NCI-H748 (cell line): Measurements from ENCODE around the gene AAGAB.

Source experiments
- DNase-seq: peaks from one replicate; lab custom pipeline; 2025; ENCODE audit not compliant: unreplicated experiment; lab: John Stamatoyannopoulos, UW

The AAGAB gene

DNA sequence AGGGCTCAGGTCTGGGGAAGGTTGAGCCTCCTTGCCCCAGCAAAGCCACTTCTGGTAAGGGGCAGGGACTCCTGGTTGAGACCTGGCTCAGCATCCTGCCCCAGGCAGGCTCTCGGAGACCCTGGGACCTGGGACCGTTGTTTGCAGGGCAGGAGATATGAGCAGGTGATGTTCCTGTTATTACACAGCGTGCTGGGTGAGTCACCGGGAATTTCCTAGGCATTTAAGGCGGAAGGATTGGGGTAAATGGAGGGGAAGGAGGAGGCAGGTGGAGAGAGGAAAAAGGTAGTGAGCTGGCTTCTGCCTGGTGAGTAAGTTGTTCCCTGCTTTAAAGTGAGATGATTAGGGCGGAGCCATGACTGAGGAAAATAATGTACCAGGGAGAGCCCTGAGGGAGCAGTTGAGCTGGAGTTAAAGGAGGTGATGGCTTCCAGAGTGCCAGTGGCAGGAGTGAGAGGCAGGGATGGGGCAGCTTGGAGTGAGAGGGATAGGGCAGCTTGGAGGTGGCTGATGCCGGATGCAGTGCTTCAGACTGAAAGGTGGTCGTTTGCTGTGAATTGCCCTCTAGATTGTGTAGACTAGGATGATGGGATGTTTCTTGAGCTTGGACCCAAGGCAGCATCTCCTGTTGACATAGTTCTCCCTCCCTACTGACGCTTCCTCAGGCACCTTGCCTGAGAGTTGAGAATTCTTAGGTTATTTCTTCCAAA is 79.4 kb downstream of the AAGAB start:
- DNase-seq: no peak

DNA sequence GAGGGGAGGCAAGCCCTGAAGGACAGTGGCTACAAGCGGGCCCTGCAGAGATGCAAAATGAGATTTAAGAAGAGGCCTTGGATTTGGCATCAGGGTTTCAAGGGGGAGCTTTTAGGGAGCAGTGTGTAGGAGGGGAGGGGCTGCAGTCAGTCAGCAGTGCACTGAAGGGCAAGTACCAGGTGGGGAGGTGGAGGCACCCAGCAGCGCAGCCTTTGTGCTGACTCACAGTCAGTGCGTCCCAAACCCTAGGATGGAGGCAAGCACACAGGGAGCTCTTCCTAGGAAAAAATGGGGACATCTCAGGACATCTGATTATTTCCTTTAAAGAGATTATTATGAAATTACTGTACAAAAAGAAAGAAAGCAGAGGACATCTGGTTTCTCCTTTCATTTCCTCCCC is 80.0 kb downstream of the AAGAB start:
- no peak for DNase-seq

DNA sequence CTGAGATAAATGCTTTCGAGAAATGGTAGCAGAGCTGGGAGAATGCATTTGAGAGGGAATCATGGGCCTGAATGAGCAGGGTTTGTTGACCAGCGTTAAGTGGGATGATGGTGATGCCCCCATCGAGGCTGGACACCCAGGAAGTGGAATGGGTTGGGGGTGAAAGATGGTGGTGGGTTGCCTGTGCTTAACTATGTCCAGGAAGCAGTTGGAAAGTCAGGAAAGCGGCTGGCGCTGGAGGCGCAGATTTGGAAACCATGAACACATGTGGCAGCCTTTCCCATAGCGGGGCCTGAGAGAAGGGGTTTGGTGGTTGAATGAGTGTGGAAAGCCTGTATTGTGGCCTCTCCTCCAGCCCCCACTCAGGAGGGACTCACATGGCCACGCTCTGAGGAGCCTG is 80.7 kb downstream of the AAGAB start:
- no peak for DNase-seq

DNA sequence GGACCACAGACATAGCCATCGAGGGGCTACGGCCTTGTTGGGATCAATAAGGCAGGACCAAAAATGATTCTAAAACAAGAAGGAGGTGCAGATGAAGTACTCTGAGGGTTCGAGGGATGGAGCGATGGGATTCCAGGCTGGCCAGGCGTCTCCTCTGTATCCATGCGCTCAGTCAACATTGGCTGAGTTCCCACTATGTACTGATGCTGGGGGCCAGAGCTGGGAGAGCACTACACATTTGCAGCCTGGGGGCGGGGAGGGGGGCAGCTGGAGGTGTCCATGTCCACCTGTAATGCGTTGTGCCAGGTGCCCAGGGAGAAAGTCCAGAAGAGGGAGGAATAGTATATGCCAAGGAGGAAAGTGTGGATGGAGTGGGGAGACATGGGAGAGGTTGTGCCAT is 81.5 kb downstream of the AAGAB start:
- no peak for DNase-seq

DNA sequence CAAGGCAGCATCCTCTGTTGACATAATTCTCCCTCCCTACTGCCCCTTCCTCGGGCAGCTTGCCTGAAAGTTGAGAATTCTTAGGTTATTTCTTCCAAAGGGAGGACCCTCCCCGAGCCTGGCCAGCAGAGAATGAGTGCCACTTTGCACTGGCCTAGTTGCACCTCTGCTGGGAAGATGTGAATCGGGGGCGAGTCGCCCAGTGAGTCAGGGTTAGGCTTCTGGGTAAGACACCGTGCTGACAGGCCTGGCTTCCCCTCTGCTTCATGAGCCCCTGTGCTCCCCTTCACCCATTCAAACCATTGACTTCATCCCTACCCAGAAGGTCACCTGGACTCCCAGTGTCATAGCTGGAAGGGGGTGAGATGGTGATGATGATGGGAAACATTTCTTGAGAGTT is 82.3 kb downstream of the AAGAB start:
- no peak for DNase-seq

DNA sequence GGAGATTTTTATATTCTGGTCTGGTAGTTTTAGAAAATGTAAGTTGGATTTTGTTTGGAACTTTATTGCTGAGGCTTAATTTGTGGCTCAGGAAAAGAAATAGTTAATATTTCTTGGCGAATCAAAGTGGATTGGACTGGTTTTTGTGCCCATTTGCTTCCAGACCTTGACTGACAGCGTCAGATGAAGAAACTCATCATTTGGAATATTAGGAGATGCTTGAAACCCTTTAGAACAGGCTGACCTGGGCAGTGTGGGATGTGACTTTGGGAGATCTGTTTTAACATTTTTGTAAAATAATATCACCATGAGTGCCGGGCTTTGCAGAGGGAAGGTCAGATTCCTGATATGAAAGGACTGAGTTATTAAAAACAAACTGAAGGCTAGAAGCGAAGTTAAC is 83.0 kb downstream of the AAGAB start:
- DNase-seq: no peak

DNA sequence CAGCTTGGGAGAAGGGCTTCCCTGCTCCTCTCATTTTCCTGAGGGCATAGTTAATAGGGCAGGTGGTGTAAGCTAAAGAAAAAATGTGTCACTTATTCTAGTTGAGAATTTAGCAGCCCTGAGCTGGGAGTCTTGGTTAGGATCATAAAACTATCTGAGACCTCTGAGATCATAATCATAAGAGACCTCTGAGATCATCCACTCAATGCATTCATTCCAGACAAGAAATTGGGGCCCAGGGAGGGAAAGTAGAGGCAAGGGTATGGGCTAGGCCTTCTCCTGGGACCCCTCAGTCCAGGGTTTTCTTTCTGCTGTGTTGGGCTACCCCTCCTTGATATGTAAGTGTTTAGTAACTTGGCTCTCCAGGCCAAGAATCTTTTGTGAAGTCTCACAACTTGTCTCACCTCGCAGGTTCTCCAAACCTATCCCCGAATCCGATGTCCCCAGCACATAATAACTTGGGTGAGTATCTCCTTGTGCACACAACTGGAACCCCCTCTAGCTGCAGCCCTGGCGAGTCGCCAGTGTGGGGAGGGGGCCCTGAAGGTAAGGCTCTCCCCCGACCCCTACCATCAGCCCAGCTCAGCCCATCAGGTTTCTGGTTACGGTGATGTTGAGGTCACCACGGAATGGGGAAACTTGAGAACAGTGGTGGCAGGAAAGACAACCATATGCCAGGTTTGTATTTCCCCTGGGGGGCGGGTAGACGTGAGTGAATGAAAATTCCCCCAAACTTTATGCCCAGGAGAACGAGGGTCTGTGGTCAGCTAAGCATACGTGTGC is 84.1 kb downstream of the AAGAB start:
- no peak for DNase-seq

DNA sequence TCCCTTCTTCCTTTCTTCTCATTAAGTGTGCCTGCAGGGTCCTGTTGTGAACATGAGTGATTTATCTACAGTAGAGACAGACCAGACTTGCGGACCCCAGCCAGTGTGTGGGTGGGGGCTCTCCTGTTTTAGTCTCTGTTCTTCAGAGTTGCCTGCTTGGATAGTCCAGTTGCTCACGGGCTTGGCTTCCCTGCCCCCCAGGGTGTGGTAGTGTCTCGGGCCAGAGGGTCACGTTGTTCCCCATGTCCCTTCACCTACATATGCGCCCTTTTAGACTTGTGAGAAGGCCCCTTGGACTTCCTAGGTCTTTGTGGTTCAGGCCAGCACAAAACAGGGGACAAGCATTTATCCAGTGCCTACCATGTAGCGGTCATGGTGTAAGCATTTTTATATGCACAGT is 85.8 kb downstream of the AAGAB start:
- no peak for DNase-seq

DNA sequence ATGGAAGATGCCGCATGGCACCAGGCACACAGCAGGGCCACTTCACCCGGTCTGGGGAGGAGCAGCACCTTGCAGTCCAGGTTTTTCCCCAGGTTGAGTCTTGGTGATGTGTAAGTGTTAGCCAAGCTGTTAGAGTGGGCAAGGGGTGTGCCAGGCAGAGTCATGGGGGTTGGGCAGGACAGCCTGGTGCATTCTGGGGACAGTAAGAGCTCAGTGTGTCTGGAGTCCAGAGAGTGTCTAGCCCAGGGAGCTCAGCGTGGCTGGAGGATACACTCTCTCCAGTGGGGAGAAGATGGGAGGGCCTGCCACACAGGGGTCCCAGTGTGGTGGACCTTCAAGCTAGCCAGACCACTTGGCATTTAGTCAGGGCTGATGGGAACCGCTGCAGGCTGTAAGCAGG is 87.4 kb downstream of the AAGAB start:
- no peak for DNase-seq

DNA sequence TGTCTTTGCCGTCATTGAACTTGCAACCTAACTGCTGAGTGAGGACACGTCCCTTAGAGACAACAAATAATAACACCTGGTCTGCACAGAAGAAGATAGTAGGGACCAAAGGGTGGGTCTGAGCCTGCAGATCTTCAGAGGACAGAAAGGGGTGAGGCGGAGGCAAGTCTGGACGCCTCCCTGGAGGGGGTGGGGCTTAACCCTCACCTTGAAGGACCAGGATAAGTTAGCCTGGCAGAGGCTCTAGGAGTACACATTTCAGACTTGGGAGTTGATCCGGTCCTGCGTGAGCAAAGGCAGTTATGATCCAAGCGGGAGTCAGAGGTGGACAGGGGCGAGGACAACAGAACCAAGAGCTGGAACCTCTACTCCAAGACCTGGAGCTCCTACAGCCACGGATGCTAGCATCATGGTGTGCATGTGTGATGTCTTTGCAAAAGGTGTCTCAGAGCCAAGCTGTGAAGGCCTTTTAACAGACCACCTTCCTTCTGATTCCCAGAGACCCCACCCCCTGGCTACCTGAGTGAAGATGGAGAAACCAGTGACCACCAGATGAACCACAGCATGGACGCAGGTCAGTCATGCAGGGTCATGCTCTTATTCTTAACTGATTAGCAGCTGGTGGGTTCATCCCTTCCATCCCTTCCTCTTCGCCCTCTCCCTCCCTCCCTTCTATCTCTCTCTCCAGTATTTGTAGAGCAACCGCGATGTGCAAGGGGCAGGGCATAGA is 88.0 kb downstream of the AAGAB start:
- no peak for DNase-seq

DNA sequence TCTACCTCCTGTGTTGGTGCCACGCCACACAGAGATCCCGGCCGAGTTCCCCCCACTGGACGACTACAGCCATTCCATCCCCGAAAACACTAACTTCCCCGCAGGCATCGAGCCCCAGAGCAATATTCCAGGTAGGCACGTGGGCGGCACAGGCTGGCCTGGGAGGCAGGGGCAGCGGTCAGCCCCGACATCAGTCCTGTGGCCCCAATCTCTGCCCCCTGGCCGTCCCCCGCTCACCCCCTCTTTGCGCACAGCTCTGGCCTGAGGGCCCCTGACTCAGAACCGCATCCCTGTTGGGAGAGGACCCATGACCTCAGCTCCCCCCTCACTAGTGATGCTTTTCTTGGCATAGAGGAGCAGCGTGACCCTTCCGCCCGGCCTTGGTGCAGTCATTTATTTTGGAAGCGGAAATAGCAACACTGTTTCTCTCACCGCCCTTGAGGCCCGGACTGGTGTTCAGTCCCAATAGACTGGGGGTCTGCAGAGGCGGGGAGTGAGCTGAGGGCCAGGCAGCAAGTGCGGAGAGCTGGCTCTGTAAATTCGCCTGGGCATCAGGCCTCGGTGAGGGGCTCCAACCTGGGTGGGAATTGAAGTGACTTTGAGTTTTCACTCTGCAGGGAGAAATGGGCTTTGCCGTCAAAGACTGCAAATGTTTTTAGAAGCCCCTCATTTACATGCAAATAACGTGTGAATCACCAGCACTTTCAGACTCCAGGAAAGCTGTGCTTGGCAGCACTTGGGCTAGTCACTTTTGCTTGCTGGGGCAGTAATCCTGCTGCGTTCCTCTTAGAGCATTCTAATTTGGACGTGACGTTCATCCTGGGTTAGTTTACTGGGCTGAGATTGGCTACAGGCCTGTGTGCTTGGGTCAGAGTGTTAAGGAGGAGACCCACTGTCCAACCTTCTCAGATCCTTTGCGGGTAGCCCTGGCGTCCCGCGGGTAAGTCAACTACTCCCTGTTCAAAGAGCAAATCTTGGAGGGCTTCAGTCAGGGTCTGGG is 88.9 kb downstream of the AAGAB start:
- no peak for DNase-seq

DNA sequence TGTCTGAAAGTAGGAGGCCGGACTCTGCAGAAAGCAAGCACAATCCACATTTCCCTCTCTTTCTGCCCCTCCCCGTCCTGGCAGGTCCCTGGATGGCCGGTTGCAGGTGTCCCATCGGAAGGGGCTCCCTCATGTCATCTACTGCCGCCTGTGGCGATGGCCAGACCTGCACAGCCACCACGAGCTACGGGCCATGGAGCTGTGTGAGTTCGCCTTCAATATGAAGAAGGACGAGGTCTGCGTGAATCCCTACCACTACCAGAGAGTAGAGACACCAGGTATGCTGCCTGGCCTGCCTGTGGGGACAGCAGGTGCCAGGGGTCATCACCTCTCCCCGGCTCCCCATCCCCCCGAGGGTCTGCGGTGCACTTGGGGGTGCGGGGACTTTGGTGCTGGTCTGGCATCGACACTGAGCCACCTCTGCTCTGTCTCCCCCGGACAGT is 89.6 kb downstream of the AAGAB start:
- no peak for DNase-seq

DNA sequence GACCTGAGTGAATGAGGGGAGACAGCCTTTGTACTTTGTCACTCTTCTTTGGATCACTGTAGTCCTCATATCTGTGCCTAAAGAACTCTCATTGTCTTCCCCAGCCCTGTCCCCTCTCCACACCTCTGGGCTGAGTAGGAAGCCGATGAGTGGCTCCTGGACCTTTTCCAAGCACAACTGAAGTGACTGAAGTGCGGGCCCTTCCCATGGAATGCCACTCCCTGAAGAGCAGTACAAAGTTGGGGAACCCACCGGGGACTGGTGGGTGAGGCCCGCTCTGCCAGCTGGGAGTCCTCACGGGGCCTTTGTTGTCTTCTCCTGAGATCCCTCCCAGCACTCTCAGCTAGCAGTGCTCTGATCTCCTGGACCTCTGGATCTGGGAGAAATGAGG is 90.1 kb downstream of the AAGAB start:
- no peak for DNase-seq

DNA sequence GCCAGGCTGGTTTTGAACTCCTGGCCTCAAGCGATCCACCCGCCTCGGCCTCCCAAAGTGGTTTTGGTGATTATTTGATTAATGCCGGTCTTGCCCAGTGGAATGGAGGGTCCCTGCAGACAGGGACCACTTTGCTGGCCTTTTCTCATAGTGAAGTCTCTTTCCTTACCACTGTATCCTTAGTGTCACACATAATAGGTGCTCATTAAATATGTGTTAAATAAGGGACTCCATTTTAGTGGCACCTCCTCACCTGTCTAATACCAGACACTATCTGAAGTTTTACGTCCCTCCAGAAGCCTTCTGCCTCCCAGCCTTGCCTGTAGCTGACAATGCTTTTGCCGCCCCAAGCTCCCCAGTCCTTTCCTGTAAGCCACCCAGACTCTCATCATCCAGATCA is 91.3 kb downstream of the AAGAB start:
- no peak for DNase-seq

DNA sequence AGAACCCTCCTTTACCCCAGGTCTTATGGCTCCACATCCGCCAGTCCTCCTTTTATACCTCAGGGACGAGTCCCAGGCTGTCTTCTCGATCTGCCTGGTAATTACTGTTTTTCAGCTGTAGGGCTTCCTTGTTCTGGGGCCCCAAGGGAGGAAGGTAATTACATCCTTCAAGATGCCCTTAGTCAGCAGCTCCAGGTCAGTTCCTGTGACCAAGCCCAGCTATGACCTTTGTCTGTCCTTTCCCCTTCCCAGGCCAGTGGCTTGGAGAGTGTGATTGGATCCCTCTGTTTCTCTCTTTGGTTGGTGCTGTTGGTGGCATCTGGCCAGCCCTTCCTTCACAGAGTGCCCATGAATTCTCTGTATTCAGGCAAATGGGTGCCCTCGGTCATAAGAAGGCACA is 92.6 kb downstream of the AAGAB start:
- no peak for DNase-seq

DNA sequence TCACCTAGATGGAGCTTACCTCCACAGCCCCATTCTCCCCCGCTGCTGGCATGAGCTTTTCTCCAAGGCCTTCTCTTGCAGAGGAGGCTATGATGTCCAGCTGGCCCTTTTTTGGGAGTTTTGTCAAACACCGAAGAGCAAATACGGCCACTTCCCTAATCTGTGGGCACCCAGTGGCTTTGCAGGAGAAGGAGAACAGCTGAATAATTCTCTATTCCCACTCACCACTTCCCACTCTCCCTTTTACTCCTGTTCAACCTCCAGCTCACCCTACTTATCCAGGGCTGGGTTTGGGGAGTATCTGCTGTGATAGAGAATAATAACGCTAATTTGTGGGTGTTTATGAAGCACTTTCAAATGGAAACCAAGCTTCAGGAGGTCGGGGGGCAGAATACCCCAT is 93.0 kb downstream of the AAGAB start:
- DNase-seq: no peak

DNA sequence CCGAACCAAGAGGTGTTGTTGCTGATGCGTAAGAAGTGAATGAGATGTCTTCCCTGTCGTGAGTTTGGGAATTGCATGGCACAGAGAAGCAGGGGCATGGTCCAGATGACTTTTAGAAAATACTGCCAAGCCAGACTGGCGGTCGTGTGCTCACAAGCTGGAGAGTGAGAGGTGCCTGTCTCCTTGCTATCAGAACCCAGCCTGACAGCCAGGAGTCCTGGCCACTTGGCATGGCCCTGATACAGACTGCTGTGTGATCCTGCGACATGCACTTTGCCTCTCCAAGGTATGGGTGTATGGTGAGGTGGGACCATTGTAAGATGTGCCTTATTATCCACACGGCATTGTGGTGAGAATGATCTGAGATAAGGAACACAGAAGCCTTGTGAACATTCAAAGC is 96.1 kb downstream of the AAGAB start:
- no peak for DNase-seq

DNA sequence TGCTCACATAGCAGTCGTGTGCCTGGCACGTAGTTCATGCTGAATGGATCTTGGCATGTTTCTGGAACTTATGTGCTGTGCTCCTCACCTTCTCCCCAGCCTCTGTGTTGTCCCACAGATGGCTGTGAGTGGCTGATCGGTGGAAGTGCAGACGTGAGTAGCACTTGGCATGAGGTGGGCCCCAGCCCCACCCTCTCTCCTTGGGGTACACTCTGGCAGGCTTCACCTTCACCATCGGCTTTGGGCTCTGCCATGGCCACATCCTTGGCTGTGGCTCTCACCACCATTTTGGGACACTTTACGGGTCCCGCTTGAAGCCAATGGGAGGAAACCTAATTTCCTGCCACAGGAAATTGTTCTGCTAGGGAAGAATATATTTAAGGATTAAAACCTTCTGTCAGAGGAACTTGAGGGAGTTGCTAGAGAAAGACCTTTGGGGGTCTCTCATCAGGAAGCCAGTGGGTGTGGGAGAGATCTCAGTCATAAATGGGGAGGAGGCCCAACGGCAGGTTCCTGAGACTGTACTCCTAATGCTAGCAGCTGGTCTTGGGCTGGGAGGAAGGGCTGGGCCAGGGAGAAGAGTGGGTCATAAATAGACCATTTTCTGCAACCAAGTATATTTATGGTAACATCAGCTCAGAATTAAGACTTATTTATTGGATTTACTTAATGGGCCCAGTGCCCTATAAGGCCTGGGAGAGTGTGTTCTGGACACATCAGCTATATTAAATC is 96.8 kb downstream of the AAGAB start:
- no peak for DNase-seq

DNA sequence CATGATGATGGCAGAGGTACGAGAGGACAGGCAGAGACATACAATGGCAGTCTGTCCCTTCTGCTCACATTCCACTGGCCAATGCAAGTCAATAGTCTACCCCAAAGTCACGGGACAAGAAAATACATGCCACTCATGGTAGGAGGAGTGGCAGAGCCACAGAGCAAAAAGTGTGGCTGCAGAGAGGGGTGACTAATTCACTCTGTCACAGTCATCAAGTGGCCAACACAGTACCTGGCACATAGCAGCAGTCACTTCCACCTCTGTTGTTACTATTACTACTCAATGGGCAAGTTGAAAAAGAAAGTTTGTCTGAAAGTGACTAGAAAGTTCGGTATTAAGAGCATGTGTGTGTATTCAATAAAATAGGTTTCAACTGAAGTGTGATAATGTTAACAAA is 97.6 kb downstream of the AAGAB start:
- DNase-seq: no peak

DNA sequence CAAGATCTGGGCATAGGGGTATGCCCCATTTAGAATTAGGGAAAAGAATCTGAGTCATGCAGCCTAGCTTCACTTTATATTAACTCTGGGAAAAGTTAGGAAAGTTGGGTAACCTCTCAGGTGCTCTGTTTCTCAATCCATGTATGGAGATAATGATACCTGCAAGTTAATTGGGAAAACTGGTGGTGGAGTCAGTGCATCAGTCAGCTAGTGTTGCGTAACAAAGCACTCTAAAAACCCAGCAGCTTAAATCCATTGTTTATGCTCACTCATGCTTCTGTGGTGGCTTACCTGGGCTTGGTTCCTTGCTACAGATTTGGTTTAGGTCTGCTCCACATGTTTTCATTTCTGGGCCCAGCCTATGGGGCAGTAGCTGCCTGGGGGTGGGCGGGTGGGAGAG is 98.0 kb downstream of the AAGAB start:
- DNase-seq: no peak
